ENCODE measurements around the gene NOL4L.
A peak's percentile ranks its signal among the peaks of the same experiment; 100 is the strongest.
"Not testable (repeated sequence)": the region's sequence is repeated elsewhere in the genome, so short reads cannot be mapped to it uniquely, and the experiment has no call there.

The NOL4L gene

DNA sequence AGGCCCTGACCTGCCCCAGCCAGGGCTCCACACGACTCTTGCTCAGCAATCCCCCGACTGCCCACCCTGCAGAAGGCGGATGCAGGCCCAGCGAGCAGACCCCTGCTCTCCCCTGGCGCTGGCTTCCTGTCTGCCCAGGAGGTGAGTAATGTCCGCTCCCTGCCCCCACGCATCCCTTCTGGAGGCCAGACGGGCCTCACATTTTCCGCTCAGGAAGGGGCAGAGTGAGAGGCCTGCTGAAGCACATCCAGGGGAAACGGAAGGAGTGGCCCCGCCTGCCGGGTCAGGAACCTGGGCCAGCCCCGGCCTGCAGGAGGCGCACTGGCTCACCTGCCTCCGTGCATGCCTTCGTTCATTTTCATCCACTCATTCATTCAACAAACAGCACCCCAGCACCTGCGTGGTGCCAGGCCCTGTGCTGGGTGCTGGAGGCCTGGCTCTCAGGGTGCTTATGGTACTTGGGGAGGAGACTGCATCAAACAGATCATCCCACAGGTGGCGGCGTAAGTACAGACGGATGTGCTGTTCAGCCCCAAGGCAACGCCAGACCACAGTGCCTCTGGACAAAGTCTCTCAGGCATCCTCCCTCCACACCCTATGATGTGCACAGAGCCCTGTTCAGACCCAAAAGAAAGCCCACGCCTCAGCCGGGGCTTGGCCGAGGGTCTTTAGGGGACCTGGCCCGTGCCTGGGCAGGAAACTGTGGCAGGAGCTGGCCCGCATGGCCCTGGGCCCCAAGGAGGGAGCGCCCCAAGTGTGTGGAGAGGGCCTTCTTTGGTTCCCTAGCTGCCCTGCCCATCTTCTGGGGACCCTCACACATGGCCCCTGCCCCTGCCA, 114.9 kb downstream of the NOL4L start:
- no peak for DNase-seq (ENCODE audit: low read depth)

DNA sequence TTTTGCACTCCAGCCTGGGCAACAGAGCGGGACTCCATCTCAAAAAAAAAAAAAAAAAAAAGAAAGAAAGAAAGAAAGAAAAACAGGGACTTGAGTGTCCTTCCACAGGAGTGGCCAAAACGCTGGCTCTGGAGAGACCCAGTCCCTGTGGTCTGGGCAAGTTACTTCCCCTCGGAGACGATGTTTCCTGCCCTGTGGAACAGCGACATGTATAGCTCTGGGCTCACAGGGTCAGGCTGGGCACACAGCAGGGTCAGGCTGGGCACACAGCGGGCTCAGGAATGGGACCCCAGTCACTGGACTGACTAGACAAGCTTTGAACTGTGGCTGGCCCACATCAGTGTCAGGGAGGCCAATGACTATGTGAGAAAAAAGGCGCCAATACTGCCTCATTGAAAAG, 116.3 kb downstream of the NOL4L start:
- DNase-seq (ENCODE audit: low read depth) = no peak

DNA sequence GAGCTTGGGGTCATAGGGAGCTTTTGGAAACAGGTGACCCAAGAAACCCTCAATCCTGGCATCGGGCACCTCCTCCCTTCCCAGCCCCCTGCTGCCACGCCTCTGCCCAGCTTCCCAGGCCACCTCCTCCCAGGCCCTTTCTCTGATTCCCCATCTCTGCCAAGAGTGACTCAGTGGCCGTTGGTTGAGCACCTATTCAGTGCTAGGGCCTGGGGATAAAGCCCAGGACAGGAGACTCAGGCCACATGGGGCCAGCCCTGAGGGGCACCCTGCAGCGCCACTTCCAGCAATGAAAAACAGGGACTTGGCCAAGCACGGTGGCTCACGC, 116.9 kb downstream of the NOL4L start:
- no peak for DNase-seq (ENCODE audit: low read depth)

DNA sequence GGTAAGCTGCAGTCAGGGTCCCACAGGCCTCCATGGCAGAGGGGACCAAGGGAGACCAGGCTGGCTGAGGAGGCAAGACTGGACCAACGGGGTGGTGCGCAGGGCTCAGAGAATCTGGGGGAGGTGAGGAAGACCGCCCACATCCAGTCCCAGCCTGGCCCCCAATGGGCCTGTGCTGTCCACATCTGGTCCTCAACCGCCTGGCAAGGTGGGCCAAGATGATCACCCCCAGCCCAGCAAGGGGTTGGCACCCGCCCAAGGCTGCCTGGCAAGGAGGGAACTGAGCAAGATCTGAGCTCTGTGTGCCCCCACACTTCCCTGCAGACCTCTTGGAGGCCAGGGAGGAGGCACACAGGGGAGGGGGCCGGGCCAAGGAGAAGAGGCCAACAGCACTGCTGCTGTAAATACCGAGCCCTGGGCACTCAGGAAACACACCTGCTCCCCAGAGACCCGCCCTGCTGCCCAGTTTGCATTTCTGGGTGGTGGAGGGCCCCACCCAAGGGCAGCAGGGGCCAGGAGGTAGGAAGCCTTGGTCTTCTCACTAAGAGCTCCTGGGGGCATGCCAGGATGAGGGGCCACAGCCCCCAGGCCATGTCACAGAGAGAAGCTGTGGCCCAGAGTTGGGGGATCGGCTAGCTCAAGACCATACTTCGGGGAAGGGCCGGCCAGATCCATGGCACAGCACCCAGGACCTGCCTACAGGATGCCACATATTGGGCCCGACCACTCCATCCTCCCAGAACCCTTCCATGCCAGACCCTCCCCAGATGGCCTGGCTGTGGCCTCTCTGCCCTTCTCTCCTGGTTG, 117.4 kb downstream of the NOL4L start:
- no peak for DNase-seq (ENCODE audit: low read depth)

DNA sequence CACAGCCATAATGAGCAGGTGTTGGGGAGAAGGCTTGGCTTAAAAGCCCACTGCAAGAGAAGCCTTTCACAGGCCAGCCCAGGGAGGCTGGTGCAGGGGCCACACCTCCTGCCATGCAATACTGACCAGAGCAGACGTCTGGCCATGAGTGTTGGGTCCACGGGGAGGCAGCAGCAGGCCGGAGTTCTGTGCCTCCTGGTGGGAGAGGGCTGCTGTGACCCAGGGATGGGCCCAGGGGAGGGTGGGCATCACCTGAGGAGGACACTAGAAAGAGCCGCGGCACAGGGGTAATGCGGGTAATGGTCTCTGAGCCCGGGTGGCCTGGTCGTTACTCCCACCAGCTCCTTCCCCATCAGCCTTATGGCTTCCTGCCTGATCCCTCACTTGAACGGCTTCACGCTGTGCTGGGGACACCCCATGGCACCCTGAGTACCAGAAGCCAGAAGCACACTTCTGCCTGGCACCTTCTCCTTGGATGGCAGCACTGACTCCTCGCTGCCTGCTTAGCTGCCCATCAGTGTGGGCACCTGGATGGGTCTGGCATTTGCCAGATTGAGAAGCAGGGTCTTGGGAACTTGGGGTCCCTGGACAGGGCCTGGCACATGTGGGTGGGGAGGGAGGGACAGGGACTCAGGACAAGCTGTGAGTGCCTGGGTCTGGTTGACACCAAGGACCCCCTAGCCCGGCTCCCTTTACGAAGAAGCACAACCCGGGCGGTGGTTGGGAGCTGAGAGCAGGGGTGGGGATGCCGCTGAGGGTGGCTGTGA, 118.2 kb downstream of the NOL4L start:
- DNase-seq (ENCODE audit: low read depth) = no peak

DNA sequence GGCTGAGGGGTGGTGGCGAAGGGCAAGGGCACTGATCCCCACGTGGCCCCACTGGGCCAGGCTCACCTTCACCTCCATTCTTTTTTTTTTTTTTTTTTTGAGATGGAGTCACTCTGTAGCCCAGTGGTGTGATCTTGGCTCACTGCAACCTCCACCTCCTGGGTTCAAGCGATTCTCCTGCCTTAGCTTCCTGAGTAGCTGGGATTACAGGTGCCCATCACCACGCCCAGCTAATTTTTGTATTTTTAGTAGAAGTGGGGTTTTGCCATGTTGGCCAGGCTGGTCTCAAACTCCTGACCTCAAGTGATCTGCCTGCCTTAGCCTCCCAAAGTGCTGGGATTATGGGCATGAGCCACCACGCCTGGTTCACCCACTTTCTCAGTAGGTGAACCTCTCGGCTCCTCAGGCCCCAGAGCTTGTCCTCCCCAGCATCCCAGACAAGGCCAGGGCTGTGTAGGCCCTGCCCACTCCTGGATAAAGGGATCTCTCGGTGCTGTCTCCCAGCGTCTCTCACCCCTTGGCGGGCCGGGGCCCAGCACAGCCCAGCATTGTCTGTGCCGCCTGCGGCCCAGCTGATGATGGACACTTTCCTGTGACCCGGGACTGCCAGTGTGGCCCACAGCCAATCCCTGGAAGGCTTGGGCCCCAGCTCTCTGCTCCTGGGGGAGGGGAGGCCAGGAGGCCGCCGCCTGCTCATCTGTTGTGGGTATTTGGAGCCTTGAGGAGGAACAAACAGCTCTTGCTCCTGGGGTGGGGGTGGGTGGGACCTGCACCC, 119.0 kb downstream of the NOL4L start:
- DNase-seq (ENCODE audit: low read depth) = not testable (repeated sequence)

DNA sequence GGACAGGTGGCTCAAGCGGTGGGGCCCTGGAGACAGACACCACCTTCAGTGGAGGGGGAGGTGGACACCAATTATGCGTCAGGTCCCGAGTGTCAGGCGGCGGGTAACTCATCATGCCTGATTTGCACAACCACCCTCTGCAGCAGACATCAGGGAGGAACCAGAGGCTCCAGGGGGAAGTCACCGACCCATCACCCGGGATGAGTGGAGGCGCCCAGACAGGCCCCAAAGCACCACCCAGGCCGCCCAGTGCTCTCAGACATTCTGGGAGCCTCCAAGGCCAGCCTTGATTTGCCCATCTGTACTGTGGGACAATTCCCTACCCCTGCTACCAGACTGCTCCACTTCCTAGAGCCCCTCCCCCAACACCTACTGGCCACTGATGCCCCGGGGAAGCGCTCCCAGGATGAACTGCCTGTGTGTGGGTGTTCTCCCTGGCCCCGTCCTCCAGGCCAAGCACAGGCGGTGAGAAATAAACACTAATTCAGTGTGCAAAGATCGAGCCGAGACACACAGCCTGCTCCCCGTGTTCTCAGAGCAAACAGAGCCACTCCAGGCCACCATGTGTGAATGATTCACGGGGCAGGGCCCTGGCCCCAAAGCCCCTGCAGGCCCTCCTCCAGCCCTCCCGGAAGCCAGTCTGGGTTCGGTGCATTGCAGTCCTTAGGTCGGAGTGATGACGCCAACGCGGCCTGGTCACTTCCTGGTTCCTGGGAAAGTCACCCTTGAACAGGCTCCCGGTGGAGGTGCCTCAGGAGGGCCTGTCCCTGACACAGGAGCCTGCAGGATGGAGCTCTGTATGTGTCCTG, 119.8 kb downstream of the NOL4L start:
- DNase-seq (ENCODE audit: low read depth) = no peak

DNA sequence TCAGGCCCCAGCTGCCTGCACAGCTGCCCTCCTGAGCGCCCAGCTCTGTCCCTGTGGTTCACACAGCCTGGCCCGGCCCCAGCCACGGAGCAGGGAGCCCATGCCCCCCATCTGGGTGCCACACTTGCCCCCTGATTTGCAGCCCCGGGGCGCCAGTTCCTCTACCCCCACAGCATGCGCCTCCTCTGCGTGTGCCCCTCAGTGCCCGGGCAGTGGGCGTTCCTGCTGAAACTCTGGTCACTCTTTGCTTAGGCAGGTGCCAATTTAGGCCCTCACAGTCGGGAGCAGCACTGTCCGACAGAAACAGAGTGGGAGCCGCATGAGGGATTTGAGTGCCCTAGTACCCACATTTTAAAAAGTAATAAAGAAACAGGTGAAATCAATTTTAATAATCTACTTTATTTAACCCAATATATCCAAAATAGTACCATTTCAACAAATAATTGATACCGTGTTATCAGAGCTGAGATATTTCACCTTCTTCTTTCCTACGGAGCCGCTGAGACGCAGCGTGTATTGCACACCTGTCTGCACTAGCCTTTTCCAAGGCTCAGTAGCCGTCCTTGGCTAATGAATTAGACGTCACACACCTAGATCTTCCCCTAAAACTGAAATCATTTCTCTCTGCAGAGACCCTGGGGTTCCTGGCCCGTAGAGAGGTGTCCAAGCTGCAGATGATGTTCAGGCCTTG, 120.6 kb downstream of the NOL4L start:
- DNase-seq (ENCODE audit: low read depth) = no peak

DNA sequence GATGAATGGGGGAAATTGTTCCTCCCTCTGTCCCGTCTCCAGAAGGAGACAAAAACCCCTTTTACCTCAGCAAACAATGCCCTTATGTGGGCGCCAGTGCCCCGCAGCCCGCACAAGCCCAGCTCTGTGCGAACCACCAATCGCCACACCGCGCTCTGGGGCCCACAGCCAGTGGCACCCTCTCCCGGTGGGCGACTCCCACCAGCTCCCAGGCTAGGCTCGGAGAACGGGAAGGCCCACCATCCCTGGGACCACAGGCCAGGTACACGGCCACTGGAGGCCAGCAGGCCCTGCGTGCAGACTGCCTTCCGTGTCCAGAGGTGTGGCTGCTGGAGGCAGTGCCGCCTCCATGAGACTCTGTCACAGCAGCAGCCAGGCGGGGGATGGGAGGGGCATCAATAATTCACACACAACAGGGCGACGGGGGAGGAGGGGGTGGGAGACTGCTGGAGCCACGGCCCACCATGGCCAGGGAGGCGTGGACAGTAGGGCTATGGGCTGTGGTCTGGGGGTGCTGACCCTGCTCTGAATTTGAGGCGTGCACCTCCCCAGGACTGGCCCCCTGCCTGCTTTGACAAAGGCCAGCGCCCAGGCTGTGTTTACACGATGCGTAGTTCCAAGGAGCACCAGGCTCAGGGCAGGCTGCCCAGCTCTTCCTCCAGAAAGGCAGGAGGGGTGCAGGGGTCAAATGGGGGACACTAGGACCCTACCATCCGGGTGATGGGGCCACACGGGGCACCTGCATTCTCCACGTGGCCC, 121.3 kb downstream of the NOL4L start:
- DNase-seq (ENCODE audit: low read depth) = no peak

DNA sequence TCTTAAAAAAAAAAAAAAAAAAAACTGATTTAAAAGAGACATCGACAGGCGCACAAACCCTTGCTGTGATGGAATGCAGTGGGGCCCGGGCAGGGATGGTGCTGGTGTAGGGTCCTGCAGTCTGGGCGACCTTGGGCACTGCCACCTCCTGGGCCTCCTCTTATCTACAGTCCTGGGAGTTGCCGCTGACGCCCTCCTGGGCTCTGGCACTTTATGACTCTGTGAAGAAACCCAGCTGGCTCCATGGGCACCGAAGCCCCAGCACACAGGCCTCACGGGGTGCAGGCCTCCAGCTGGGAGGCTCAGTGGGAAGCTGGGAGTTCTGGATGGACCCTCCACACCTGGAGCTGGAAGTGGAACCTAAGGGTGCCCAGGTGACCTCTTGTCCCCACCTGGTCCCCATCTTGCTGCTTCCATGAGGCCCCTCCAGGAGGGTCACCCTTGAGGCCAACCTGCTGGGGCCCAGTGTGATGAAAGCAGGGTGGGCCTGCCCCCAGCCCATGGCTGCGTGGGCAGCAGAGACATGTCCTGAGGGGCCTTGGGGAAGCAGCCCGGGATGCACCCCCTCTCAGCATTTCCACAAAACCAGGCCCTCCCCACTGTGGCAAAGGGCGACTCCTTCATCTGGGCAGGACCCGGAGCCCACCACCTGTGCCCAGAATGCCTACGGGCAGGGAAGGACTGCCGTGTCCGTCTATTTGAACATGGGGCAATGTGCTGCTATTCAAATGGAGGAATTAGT, 122.1 kb downstream of the NOL4L start:
- DNase-seq (ENCODE audit: low read depth) = no peak

DNA sequence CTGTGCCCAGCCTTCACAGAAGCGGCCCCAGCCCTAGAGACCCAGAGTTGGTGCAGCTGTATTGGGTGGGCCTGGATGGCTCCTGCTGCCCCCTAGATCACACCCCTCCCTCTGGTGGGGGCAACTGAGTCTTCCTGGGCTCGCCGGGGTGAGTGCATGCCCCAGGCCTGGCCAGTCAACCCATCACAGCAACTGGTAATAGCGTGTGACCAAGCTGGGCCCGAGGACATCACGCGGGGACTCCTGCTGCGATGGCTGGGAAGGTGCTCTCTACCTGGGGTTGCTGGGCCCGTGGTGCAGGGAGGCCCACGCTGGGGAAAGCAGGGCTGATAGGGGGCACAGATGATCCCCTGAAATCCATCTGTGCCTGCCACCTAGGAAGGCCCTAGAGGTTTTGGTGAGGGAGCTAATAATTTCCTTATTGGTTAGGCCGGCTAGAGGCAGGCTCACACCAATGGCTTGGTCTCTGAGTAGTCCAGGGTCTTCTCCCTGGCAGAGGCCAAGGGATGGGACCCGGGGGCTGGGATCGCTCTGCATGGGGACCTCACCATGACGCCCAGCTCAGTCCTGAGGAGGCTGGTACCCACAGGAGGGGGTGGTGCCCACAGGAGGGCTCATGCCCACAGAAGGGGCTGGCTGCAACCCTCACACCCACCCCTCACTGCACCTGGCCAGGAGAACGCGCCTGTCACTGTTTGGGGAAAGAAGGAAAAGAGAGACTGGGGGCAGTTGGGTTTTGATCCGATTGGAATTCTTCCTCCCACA, 123.1 kb downstream of the NOL4L start:
- DNase-seq (ENCODE audit: low read depth) = no peak

DNA sequence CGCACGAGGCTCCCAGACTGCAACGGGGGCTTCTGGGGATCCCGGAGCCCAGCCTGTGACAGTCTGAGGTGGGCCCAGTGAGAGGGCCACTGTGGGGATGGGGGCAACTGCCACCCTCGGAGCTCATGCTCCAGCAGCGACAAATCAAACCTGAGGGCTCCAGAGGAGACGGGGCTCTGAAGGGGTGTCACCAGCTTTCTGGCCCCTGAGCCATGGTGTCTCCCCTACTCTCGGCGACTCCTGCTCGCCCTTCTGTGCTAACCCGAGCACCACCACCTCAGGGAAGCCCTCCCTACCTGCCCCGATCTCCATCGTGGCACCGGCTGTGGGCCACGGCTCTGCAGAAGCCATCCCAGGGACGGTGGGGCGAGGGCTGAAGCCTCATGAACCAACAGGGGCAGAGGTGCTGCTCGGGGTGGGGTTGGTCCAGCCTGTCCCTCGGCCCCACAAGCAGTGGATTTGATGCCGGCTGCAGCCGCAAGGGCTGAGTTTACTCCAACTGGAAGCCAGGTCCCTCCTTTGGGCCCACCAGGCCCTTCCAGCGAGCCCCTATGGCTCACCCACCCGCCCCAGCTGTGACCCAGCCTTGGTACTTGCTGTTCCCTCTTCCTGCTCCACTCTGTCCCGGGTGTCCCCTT, 124.3 kb downstream of the NOL4L start:
- DNase-seq (ENCODE audit: low read depth) = no peak

DNA sequence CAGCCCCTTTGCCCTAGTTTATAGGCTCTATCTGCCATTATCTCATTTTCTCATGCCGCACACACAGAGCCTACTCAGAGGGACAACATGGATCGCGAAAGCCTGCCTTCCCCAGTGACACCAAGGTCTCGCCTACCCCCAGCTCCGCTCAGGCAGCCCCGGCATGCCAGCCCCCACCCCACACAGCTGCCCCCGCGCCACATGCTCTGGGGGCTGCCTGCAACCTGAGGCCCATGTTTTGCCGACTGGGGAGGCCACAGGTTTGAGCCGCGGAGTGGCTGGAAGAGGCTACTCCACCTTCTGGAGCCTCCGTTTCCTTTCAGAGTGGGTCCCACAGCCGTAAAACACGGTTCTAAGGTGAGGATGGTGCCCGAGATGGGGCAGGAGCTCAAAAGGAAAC, 124.9 kb downstream of the NOL4L start:
- DNase-seq (ENCODE audit: low read depth) = no peak

DNA sequence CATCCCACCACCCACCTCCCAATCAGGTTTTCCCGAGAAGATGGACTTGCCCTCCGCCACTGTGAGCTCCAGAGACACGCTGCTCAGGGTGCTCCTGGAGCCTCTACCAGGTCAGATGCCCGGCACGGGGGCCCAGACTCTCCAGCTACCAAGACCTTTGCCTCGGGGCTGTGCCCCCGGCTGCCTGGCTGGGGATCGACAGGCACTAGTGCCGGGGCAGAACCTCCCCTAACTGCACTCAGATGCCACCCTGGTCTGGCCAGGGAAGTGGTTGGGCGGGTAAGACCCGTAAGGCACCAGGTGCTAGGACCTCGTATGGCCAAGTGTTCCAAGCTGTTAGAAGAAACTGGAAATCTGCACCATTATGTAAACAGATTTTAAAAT, 126.3 kb downstream of the NOL4L start:
- no peak for DNase-seq (ENCODE audit: low read depth)

DNA sequence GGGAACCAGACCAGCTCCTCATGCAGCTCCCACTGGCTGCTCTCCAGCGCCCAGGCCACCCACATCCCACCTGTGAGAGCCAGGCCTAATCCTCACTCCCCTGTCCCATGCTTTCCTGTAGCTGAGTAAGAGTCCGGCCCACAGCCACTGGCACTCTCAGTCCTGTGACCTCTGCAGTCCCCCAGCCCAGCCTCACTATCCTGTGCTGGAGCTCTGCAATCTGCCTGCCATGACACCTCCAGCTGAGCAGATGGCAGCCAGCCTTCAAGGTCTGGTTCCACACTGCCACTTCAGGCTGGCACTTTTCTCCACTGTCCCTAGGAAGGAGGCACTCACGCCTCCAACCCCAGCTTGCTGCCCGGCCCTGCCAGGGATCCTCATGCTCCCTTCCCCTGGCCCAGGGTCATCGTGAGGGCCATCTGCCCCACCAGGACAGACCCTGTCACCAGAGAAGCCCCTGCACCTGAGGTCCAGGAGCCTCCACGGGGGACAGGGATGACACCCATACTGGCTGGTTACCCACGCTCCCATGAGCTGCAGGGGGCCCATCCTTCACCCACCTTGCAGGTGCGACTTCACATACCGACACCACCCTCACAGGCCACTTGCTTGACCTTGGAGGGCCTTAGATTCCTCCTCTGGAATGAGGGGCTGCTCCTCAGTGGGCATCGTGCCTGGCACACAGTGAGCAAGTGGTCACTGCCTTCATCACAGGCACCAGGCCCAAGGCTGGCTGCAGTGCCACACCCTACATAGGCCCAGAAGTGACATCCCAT, 126.9 kb downstream of the NOL4L start:
- DNase-seq (ENCODE audit: low read depth) = no peak

DNA sequence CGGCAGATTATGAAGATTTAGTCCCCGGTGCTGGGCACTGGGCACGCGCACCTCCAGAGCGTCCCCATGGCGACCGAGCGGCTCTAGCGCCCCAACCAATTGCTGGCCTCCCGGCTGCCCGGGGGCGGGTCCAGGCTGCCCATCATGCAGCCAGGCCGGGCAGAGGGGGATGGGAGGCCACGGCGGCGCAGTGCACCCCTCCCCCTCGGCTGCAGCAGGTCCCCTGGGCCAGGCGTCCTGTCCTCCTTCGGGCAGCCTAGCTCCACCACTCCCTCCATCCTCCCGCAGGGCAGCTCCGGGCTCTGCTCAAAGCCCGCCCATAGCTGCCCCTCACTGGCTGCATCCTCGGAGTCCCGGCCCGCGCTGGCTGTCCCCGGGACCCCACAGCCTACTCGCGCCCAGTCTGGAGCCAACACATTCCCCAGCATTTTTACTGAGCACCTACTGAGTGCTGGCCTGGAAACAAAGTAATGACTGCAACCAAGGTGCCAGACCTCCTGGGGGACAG, 127.6 kb downstream of the NOL4L start:
- peak; percentile 32 for DNase-seq (ENCODE audit: low read depth)
